Coronary artery (tissue), 2 donors: ENCODE data around the gene TUBGCP6.

Experiments used
- DNase-seq: peaks from one replicate; pipeline ENCODE4 v3.0.0-alpha.2; 2017; ENCODE audit warnings: low spot score
- H3K27ac ChIP-seq, 2 donors: fragments of 200-600 bp; sonication (generic); one replicate each; pipeline ENCODE4 v1.5.1; 2016 to 2019
- H3K4me3 ChIP-seq: fragments of 200-600 bp; sonication (generic); 2 replicates; pipeline ENCODE4 v1.5.1; 2016; ENCODE audit warnings: mild to moderate bottlenecking, moderate library complexity
- CTCF ChIP-seq: fragments of 200-600 bp; sonication (generic); IDR thresholded peaks from one replicate; pipeline ENCODE4 v1.5.1; 2019; ENCODE audit warnings: antibody characterized with exemption

Gene TUBGCP6

GRCh38 chr22:50174382-50175190, 70.2 kb downstream of the TUBGCP6 start:
- TF ChIP-seq CTCF, result no peak
- H3K27ac ChIP-seq, result no peak overlapping the region
- DNase-seq, result no peak

GRCh38 chr22:50173983-50174355, 70.9 kb downstream of the TUBGCP6 start:
- Histone ChIP-seq H3K27ac (no peak overlapping the region), H3K4me3 (no peak overlapping the region)
- no peak for DNase-seq
- TF ChIP-seq CTCF, result no peak

More at GRCh38 chr22:50174382-50175190, 70.2 kb downstream of the TUBGCP6 start:
- H3K4me3 ChIP-seq, result no peak overlapping the region

- H3K4me3 ChIP-seq, result no peak overlapping the region
- DNase-seq, result no peak
- TF ChIP-seq CTCF, result no peak
- no peak overlapping the region for H3K27ac ChIP-seq
Observed at GRCh38 chr22:50173311-50173982, 71.4 kb downstream of the TUBGCP6 start.

- Histone ChIP-seq H3K4me3 (no peak overlapping the region), H3K27ac (no peak overlapping the region)
- DNase-seq, result no peak
- TF ChIP-seq CTCF, result no peak
Observed at GRCh38 chr22:50171965-50172421, 72.8 kb downstream of the TUBGCP6 start.

GRCh38 chr22:50171319-50171964, 73.4 kb downstream of the TUBGCP6 start:
- no peak for DNase-seq
- no peak for TF ChIP-seq CTCF
- H3K4me3 ChIP-seq, result peak overlapping the region; percentile 80

GRCh38 chr22:50170453-50171318, 74.1 kb downstream of the TUBGCP6 start, which contains the start of gene PANX2:
Gene PANX2, plus strand, starts transcription at chr22:50170731. Its CDS starts 0 bp downstream, at chr22:50170731.
- TF ChIP-seq CTCF, result no peak
- Histone ChIP-seq H3K4me3 (peak within 1 kb of the TSS; percentile 80), H3K27ac (no peak within 1 kb of the TSS)
- DNase-seq, result no peak

More at GRCh38 chr22:50171319-50171964, 73.4 kb downstream of the TUBGCP6 start:
- H3K27ac ChIP-seq, result no peak overlapping the region
